HCT116 (cell line): ENCODE results near the gene VMP1. TPM values are rescaled to one million over a fixed set of nuclear protein-coding genes. Genes with fewer than 3 reads are reported as not detected.

ENCODE experiments used
- ATAC-seq: fragments of 200-7000 bp; cut with Tn5 transposase; 2 replicates; pipeline ENCODE4 v1.9.1; 2020; ENCODE audit warnings: mild to moderate bottlenecking, moderate library complexity
- BruUV-seq: library from RNA; stranded (reverse); fragments of 400-500 nt; replicated peaks from 2 replicates; lab custom pipeline; 2021; lab: Mats Ljungman, UMichigan
- CTCF ChIA-PET: fragments of 300-600 bp; sonication (Branson Sonifier 250); formaldehyde crosslinking; loops from one replicate; lab custom pipeline; 2021; ENCODE audit warnings: antibody characterized with exemption; lab: Charles Lee
- POLR2A ChIA-PET: fragments of 300-600, 350-600 bp; sonication (Branson Sonifier 250); formaldehyde crosslinking; loops from one replicate; lab custom pipeline; 2021; ENCODE audit warnings: antibody characterized with exemption; lab: Charles Lee
- RAD21 ChIA-PET, 2 experiments: fragments of 300-600 bp; sonication (Branson Sonifier 250); formaldehyde crosslinking; loops; one replicate each; lab custom pipeline; 2023; ENCODE audit warnings: low total read pairs in 2 of 2; ENCODE audit not compliant: uncharacterized antibody in 2 of 2, unreplicated experiment in 2 of 2, low non-redundant PET in 1 of 2; lab: Charles Lee
- DNase-seq: peaks from one replicate; pipeline ENCODE4 v3.0.0-alpha.2; 2010; ENCODE audit warnings: low read depth, low spot score
- H2AFZ ChIP-seq: fragments of 200-600 bp; shearing (Covaris generic), sonication (generic); 2 replicates; pipeline ENCODE4 v1.6.1; 2017; ENCODE audit warnings: low read depth, mixed run types, mixed read lengths, antibody characterized with exemption, low read length; ENCODE audit not compliant: poor library complexity, severe bottlenecking
- H3K27ac ChIP-seq: 2 replicates; pipeline ENCODE4 v1.5.1; 2012; ENCODE audit warnings: low read depth, low read length
- H3K27me3 ChIP-seq: fragments of 200-600 bp; sonication (generic); 2 replicates; pipeline ENCODE4 v1.6.1; 2016; ENCODE audit warnings: mixed run types, low read length, mixed read lengths; ENCODE audit not compliant: insufficient read depth
- H3K36me3 ChIP-seq, 2 experiments: fragments of 200-500 bp in 1 of 2; fragments of 200-600 bp in 1 of 2; sonication (Bioruptor generic) in 1 of 2; sonication (generic) in 1 of 2; 2 replicates each; pipeline versions ENCODE4 v1.5.1 to v1.6.1; 2014 to 2016; ENCODE audit warnings: low read length in 2 of 2, inconsistent platforms in 1 of 2, mixed read lengths in 1 of 2, mixed run types in 1 of 2; ENCODE audit not compliant: insufficient read depth in 2 of 2, control insufficient read depth in 1 of 2
- H3K4me1 ChIP-seq, 2 experiments: fragments of 200-600 bp in 1 of 2; sonication (generic) in 1 of 2; 2 replicates each; pipeline versions ENCODE4 v1.5.1 to v1.6.1; 2012 to 2017; ENCODE audit warnings: low read length in 2 of 2, inconsistent platforms in 1 of 2, mild to moderate bottlenecking in 1 of 2, mixed read lengths in 1 of 2, mixed run types in 1 of 2, moderate library complexity in 1 of 2; ENCODE audit not compliant: insufficient read depth in 2 of 2, control insufficient read depth in 1 of 2
- H3K4me2 ChIP-seq: fragments of 200-600 bp; sonication (generic); 2 replicates; pipeline ENCODE4 v1.6.1; 2017; ENCODE audit warnings: mixed run types, low read length, mixed read lengths
- H3K4me3 ChIP-seq, 2 experiments: fragments of 200-600 bp in 1 of 2; sonication (generic) in 1 of 2; replicated peaks in 1 of 2; 2 replicates each; pipeline ENCODE4 v1.5.1; 2011 to 2016; ENCODE audit warnings: low read length in 2 of 2, control low read depth in 1 of 2, low read depth in 1 of 2, mild to moderate bottlenecking in 1 of 2, mixed read lengths in 1 of 2, mixed run types in 1 of 2
- H3K79me2 ChIP-seq: fragments of 200-600 bp; sonication (generic); 2 replicates; pipeline ENCODE4 v1.6.1; 2017; ENCODE audit warnings: mild to moderate bottlenecking, mixed run types, low read length, moderate library complexity, mixed read lengths; ENCODE audit not compliant: insufficient read depth
- H3K9ac ChIP-seq: fragments of 200-600 bp; sonication (generic); 2 replicates; pipeline ENCODE4 v1.6.1; 2016; ENCODE audit warnings: low read length, mixed read lengths
- H3K9me2 ChIP-seq: fragments of 200-600 bp; sonication (generic), shearing (Covaris generic); 2 replicates; pipeline ENCODE4 v1.6.1; 2017; ENCODE audit warnings: mixed run types, mild to moderate bottlenecking, moderate library complexity; ENCODE audit not compliant: insufficient read depth
- H3K9me3 ChIP-seq, 2 experiments: fragments of 200-500 bp in 1 of 2; fragments of 200-600 bp in 1 of 2; sonication (Bioruptor generic) in 1 of 2; sonication (generic) in 1 of 2; 2 replicates each; pipeline ENCODE4 v1.6.1; 2014 to 2017; ENCODE audit warnings: low read length in 2 of 2, mixed read lengths in 2 of 2, inconsistent platforms in 1 of 2, low read depth in 1 of 2, mild to moderate bottlenecking in 1 of 2, mixed run types in 1 of 2, moderate library complexity in 1 of 2; ENCODE audit not compliant: control insufficient read depth in 1 of 2, insufficient read depth in 1 of 2
- H4K20me1 ChIP-seq: fragments of 200-600 bp; sonication (generic), shearing (Covaris generic); 2 replicates; pipeline ENCODE4 v1.6.1; 2017; ENCODE audit warnings: mixed run types, mild to moderate bottlenecking, moderate library complexity; ENCODE audit not compliant: insufficient read depth
- ATF3 ChIP-seq: IDR thresholded peaks from 2 replicates; pipeline ENCODE4 v1.6.1; 2012
- CTCF ChIP-seq, 3 experiments: fragments of 200-600 bp in 1 of 3; sonication (generic) in 1 of 3; IDR thresholded peaks in 2 of 3; conservative IDR thresholded peaks in 1 of 3; 2 replicates each; pipeline ENCODE4 v1.5.1; 2012 to 2017; ENCODE audit warnings: low read depth in 2 of 3, low read length in 2 of 3, antibody characterized with exemption in 1 of 3, borderline replicate concordance in 1 of 3, control low read depth in 1 of 3, mild to moderate bottlenecking in 1 of 3, mixed read lengths in 1 of 3, mixed run types in 1 of 3, moderate library complexity in 1 of 3; ENCODE audit not compliant: insufficient read depth in 1 of 3
- SRF ChIP-seq: IDR thresholded peaks from 2 replicates; pipeline ENCODE4 v1.6.1; 2012; ENCODE audit warnings: low read depth
- ZBTB33 ChIP-seq: IDR thresholded peaks from 2 replicates; pipeline ENCODE4 v1.6.1; 2011; ENCODE audit warnings: mild to moderate bottlenecking, low read length, moderate library complexity; ENCODE audit not compliant: insufficient replicate concordance; ENCODE audit errors: extremely low read depth
- ZFX ChIP-seq: fragments of 450-650 bp; IDR thresholded peaks from 2 replicates; pipeline ENCODE4 v1.6.1; 2017
- intact Hi-C: fragments of 100-400 bp; cut with micrococcal nuclease; formaldehyde crosslinking; loops from 2 replicates; pipeline ENCODE4 v1.10.0; 2022
- total RNA-seq: library from RNA; stranded (reverse); gene quantifications from one replicate; pipeline ENCODE4 v1.2.1, GENCODE V29; 2021; ENCODE audit not compliant: unreplicated experiment

Gene VMP1
- total RNA-seq, 1 experiment from 2014 or later = 366 TPM

- RAD21 ChIA-PET = no interaction called here
- intact Hi-C loops = no loop called here
- H3K27me3 ChIP-seq = no peaks in the 10 kb centered on the region
- TF ChIP-seq ATF3 (no peak), ZBTB33 (no peak), CTCF (IDR thresholded peaks at IDR 0.05 in 2 of 3, conservative IDR thresholded peaks at IDR 0.05 in 1 of 3; ENCODE audit: borderline replicate concordance in 1 of 3, insufficient read depth in 1 of 3, low read depth in 2 of 3, low read length in 2 of 3) (no peak), SRF (no peak), ZFX (no peak)
- H4K20me1 ChIP-seq = no peaks in the 10 kb centered on the region
- H3K79me2 ChIP-seq = no peaks in the 10 kb centered on the region
- no peak overlapping the region for H3K4me3 ChIP-seq
- H3K4me2 ChIP-seq = no peak overlapping the region
- H3K36me3 ChIP-seq = peaks cover 16 to 31% of the 10 kb centered on the region in 2 experiments; a peak in 3 of 4 replicates
- H2AFZ ChIP-seq = no peak overlapping the region
- CTCF ChIA-PET = no interaction called here
- ATAC-seq (no peak), DNase-seq (no peak)
- H3K4me1 ChIP-seq = no peaks in the 10 kb centered on the region
- H3K27ac ChIP-seq = no peak overlapping the region
- BruUV-seq = no TSS peak
- POLR2A ChIA-PET = interaction anchor here (0.7 kb wide), 1 partner anchor 195 kb away, joined by 4 read pairs; no protein-coding TSS in a partner anchor
- no peaks in the 10 kb centered on the region for H3K9me3 ChIP-seq
- no peaks in the 10 kb centered on the region for H3K9me2 ChIP-seq
- no peak overlapping the region for H3K9ac ChIP-seq
Observed at GRCh38 chr17:59878624-59879023, 171.2 kb downstream of the VMP1 start.
